Prostate gland (tissue), 2 donors: ENCODE measurements around the gene FRMD4A.

Experiments
- POLR2A ChIP-seq: fragments of 450-650 bp; IDR thresholded peaks from one replicate; pipeline ENCODE4 v1.6.1; 2016; ENCODE audit warnings: antibody characterized with exemption, mild to moderate bottlenecking
- POLR2AphosphoS5 ChIP-seq: sonication (generic); formaldehyde crosslinking; IDR thresholded peaks from one replicate; pipeline ENCODE4 v1.6.1; 2017; ENCODE audit warnings: antibody characterized with exemption
- TF ChIP-seq, protein P1 (sequence below), 4 experiments: fragments of 200-600 bp in 2 of 4; fragments of 450-650 bp in 2 of 4; sonication (generic) in 2 of 4; IDR thresholded peaks; 1 replicate in 3 of 4; 2 replicates in 1 of 4; pipeline ENCODE4 v1.5.1; 2016 to 2019; ENCODE audit warnings: antibody characterized with exemption in 4 of 4, mild to moderate bottlenecking in 2 of 4, moderate library complexity in 2 of 4

- TF ChIP-seq POLR2AphosphoS5 (no peak), POLR2A (no peak)
- TF ChIP-seq, protein P1, sequence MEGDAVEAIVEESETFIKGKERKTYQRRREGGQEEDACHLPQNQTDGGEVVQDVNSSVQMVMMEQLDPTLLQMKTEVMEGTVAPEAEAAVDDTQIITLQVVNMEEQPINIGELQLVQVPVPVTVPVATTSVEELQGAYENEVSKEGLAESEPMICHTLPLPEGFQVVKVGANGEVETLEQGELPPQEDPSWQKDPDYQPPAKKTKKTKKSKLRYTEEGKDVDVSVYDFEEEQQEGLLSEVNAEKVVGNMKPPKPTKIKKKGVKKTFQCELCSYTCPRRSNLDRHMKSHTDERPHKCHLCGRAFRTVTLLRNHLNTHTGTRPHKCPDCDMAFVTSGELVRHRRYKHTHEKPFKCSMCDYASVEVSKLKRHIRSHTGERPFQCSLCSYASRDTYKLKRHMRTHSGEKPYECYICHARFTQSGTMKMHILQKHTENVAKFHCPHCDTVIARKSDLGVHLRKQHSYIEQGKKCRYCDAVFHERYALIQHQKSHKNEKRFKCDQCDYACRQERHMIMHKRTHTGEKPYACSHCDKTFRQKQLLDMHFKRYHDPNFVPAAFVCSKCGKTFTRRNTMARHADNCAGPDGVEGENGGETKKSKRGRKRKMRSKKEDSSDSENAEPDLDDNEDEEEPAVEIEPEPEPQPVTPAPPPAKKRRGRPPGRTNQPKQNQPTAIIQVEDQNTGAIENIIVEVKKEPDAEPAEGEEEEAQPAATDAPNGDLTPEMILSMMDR (IDR thresholded peaks at IDR 0.05) = no peak
Measured at GRCh38 chr10:13820964-13821337, 509.8 kb downstream of the FRMD4A start.
